Glomerular visceral epithelial cell (primary cell): ENCODE measurements around the gene NPAS1.

Experiments used
- DNase-seq: peaks from one replicate; pipeline ENCODE4 v3.0.0-alpha.2; 2016; ENCODE audit errors: extremely low spot score

The NPAS1 gene

GRCh38 chr19:47081095-47081494, 61.5 kb downstream of the NPAS1 start:
- no peak for DNase-seq

GRCh38 chr19:47082493-47082892, 62.9 kb downstream of the NPAS1 start:
- DNase-seq = no peak

- DNase-seq = no peak
Measured at GRCh38 chr19:47084879-47085439, 65.3 kb downstream of the NPAS1 start.

DNA sequence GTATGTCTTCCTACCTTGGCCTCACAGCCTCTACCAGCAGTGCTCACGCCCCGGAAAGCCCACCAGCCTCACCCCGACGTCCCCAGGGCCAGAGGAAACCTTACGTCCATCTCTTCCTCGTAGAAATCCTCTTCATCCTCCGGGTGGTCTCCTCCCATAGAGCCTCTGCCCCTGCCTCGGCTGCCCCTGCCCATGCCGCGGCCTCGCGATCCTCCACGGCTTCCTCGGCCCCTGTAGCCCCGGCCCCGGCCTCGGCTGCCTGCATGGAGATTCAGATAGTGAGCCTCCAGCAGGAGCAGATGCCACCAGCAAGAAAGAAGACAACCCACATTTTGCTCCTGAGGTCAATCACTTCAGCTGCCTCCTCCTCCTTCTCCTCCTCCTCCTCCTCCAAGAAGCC, 66.6 kb downstream of the NPAS1 start:
- no peak for DNase-seq

- no peak for DNase-seq
Measured at GRCh38 chr19:47089767-47090350, 70.2 kb downstream of the NPAS1 start.

DNA sequence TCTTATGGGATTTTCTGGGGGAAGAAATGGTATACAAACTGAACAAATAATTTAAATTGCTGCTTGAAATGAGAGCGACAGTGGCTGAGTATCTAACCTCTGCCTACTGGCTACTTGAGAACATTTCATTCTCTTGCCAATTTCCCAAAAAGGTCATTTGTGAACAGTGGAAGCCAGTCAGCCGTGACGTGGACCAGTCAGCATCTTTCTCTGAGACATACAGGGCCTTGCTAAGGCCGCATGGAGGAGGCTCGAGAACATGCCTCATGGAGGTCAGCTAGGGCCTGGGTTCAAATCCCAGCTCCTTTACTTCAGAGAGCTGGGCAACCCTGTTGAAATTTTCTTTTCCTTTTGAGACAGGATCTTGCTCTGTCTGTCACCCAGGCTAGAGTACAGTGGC, 73.6 kb downstream of the NPAS1 start:
- DNase-seq = peak; percentile 28

DNA sequence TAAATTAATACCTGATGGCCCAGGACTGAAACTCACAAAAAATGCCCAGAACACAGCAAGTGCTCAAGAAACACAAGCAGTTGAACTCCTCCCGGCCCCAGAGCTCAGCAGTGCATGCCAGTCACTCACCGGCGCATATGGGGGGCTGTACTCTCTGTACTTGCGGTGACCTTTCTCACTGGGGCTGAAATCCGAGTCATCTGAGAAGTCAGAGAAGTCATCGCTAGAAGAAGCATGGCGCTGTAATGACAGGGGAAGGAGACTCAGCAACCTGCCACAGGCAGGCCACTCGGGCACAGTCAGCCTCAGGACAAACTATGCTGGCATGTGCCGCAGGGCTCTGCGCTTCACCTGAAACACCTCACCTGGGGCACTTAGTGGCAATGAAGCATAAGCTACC, 74.2 kb downstream of the NPAS1 start:
- peak; percentile 41 for DNase-seq

- DNase-seq = peak; percentile 25
Measured at GRCh38 chr19:47094557-47095475, 75.2 kb downstream of the NPAS1 start.
